A204.1 (cell line): Measurements from ENCODE around the gene FRMD4A.
"Not testable (repeated sequence)": the region's sequence is repeated elsewhere in the genome, so short reads cannot be mapped to it uniquely, and the experiment has no call there.

Experiments
- FAIRE-seq: peaks from 2 replicates; lab custom pipeline; 2012; peaks lifted over from hg19 to GRCh38; lab: Jason Lieb, UNC

Gene FRMD4A

GRCh38 chr10:13844651-13845050, 486.1 kb downstream of the FRMD4A start:
- FAIRE-seq, result no peak

GRCh38 chr10:13842117-13842516, 488.6 kb downstream of the FRMD4A start:
- no peak for FAIRE-seq

GRCh38 chr10:13840036-13840435, 490.7 kb downstream of the FRMD4A start:
- no peak for FAIRE-seq

- no peak for FAIRE-seq
Measured at GRCh38 chr10:13839430-13839990, 491.2 kb downstream of the FRMD4A start.

GRCh38 chr10:13839030-13839429, 491.7 kb downstream of the FRMD4A start:
- no peak for FAIRE-seq

- no peak for FAIRE-seq
Measured at GRCh38 chr10:13837966-13838365, 492.8 kb downstream of the FRMD4A start.

- no peak for FAIRE-seq
Measured at GRCh38 chr10:13834581-13835286, 496.0 kb downstream of the FRMD4A start.

GRCh38 chr10:13831711-13832141, 499.0 kb downstream of the FRMD4A start:
- no peak for FAIRE-seq

GRCh38 chr10:13830385-13830784, 500.3 kb downstream of the FRMD4A start:
- no peak for FAIRE-seq

- no peak for FAIRE-seq
Measured at GRCh38 chr10:13829790-13830189, 500.9 kb downstream of the FRMD4A start.

GRCh38 chr10:13828284-13828683, 502.4 kb downstream of the FRMD4A start:
- FAIRE-seq, result not testable (repeated sequence)

GRCh38 chr10:13827076-13827797, 503.5 kb downstream of the FRMD4A start:
- FAIRE-seq, result no peak

- no peak for FAIRE-seq
Measured at GRCh38 chr10:13823709-13824405, 506.9 kb downstream of the FRMD4A start.

GRCh38 chr10:13823096-13823708, 507.5 kb downstream of the FRMD4A start:
- FAIRE-seq, result no peak

- FAIRE-seq, result no peak
Measured at GRCh38 chr10:13822490-13822889, 508.2 kb downstream of the FRMD4A start.

- FAIRE-seq, result no peak
Measured at GRCh38 chr10:13820964-13821337, 509.8 kb downstream of the FRMD4A start.

GRCh38 chr10:13820119-13820963, 510.4 kb downstream of the FRMD4A start:
- no peak for FAIRE-seq

GRCh38 chr10:13816195-13816925, 514.4 kb downstream of the FRMD4A start:
- FAIRE-seq, result no peak

- no peak for FAIRE-seq
Measured at GRCh38 chr10:13815756-13816155, 515.0 kb downstream of the FRMD4A start.

GRCh38 chr10:13813550-13813949, 517.2 kb downstream of the FRMD4A start:
- FAIRE-seq, result no peak

- FAIRE-seq, result no peak
Measured at GRCh38 chr10:13812804-13813203, 517.9 kb downstream of the FRMD4A start.
